ENCODE results near the gene MACROD2.

Gene MACROD2

GRCh38 chr20:14732343-14732742 lies 737.0 kb downstream of the MACROD2 start:
- no peak for DNase-seq
- no peaks in the 10 kb centered on the region for H3K36me3 Mint-ChIP-seq
- H3K4me3 Mint-ChIP-seq = no peak overlapping the region
- no peak overlapping the region for H3K27ac Mint-ChIP-seq
- peaks cover 9% of the 10 kb centered on the region for H3K9me3 Mint-ChIP-seq
- no peaks in the 10 kb centered on the region for H3K27me3 Mint-ChIP-seq
- CTCF ChIA-PET = no interaction called here
- H3K4me1 Mint-ChIP-seq = no peaks in the 10 kb centered on the region

- no peaks in the 10 kb centered on the region for H3K4me1 Mint-ChIP-seq
- H3K36me3 Mint-ChIP-seq = no peaks in the 10 kb centered on the region
- no peak overlapping the region for H3K27ac Mint-ChIP-seq
- H3K9me3 Mint-ChIP-seq = peaks cover 8% of the 10 kb centered on the region
- no peak overlapping the region for H3K4me3 Mint-ChIP-seq
- no peak for DNase-seq
- H3K27me3 Mint-ChIP-seq = no peaks in the 10 kb centered on the region
- CTCF ChIA-PET = no interaction called here
Measured at GRCh38 chr20:14732996-14733395, 737.7 kb downstream of the MACROD2 start.

- Mint-ChIP-seq H3K27me3 (no peaks in the 10 kb centered on the region), H3K4me1 (no peaks in the 10 kb centered on the region), H3K9me3 (peaks cover 7% of the 10 kb centered on the region), H3K27ac (no peak overlapping the region), H3K36me3 (no peaks in the 10 kb centered on the region), H3K4me3 (no peak overlapping the region)
- no peak for DNase-seq
- CTCF ChIA-PET = no interaction called here
Measured at GRCh38 chr20:14740380-14740779, 745.1 kb downstream of the MACROD2 start.

- Mint-ChIP-seq H3K27me3 (no peaks in the 10 kb centered on the region), H3K4me3 (no peak overlapping the region), H3K36me3 (no peaks in the 10 kb centered on the region), H3K27ac (no peak overlapping the region), H3K4me1 (no peaks in the 10 kb centered on the region), H3K9me3 (peaks cover 8% of the 10 kb centered on the region)
- CTCF ChIA-PET = no interaction called here
- no peak for DNase-seq
Measured at GRCh38 chr20:14741616-14742015, 746.3 kb downstream of the MACROD2 start.

GRCh38 chr20:14744723-14745122 lies 749.4 kb downstream of the MACROD2 start:
- Mint-ChIP-seq H3K9me3 (peaks cover 12% of the 10 kb centered on the region), H3K4me3 (no peak overlapping the region), H3K36me3 (no peaks in the 10 kb centered on the region), H3K27me3 (no peaks in the 10 kb centered on the region), H3K4me1 (no peaks in the 10 kb centered on the region), H3K27ac (no peak overlapping the region)
- DNase-seq = no peak
- CTCF ChIA-PET = no interaction called here

- DNase-seq = no peak
- H3K4me3 Mint-ChIP-seq = no peak overlapping the region
- H3K27ac Mint-ChIP-seq = no peak overlapping the region
- CTCF ChIA-PET = no interaction called here
- H3K27me3 Mint-ChIP-seq = no peaks in the 10 kb centered on the region
- H3K9me3 Mint-ChIP-seq = peaks cover 12% of the 10 kb centered on the region
- no peaks in the 10 kb centered on the region for H3K36me3 Mint-ChIP-seq
- no peaks in the 10 kb centered on the region for H3K4me1 Mint-ChIP-seq
Measured at GRCh38 chr20:14745830-14746229, 750.5 kb downstream of the MACROD2 start.

DNA sequence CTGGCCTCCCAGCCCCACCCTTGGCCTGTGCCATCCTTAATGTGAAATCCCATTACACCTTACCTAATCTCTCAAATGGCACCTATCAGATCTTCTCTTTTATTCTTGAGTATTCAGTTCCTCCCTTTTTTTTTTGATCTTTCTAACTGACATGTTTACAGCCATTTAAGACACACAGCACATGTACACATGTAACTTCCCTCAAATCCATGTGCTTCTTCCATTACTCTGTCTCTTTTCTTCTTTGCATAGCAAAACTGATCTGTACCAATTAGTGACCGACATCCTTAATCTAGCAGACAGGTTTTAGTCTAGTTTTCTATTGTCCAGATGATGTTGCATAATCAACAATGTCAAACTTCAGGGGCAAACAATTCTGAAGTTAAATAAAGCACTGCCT lies 755.9 kb downstream of the MACROD2 start:
- Mint-ChIP-seq H3K4me1 (no peaks in the 10 kb centered on the region), H3K27me3 (no peaks in the 10 kb centered on the region), H3K4me3 (no peak overlapping the region), H3K27ac (no peak overlapping the region), H3K36me3 (no peaks in the 10 kb centered on the region), H3K9me3 (peaks cover 5% of the 10 kb centered on the region)
- CTCF ChIA-PET = no interaction called here
- no peak for DNase-seq

- Mint-ChIP-seq H3K36me3 (no peaks in the 10 kb centered on the region), H3K4me3 (no peak overlapping the region), H3K27ac (no peak overlapping the region), H3K4me1 (no peaks in the 10 kb centered on the region), H3K27me3 (no peaks in the 10 kb centered on the region), H3K9me3 (peaks cover under 1% of the 10 kb centered on the region)
- CTCF ChIA-PET = no interaction called here
- no peak for DNase-seq
Measured at GRCh38 chr20:14757728-14758127, 762.4 kb downstream of the MACROD2 start.

- DNase-seq = no peak
- CTCF ChIA-PET = no interaction called here
- H3K27me3 Mint-ChIP-seq = no peaks in the 10 kb centered on the region
- H3K27ac Mint-ChIP-seq = no peak overlapping the region
- H3K9me3 Mint-ChIP-seq = peaks cover 5% of the 10 kb centered on the region
- no peaks in the 10 kb centered on the region for H3K36me3 Mint-ChIP-seq
- no peak overlapping the region for H3K4me3 Mint-ChIP-seq
- no peaks in the 10 kb centered on the region for H3K4me1 Mint-ChIP-seq
Measured at GRCh38 chr20:14758356-14758755, 763.0 kb downstream of the MACROD2 start.

- CTCF ChIA-PET = no interaction called here
- Mint-ChIP-seq H3K9me3 (peaks cover 7% of the 10 kb centered on the region), H3K27ac (no peak overlapping the region), H3K36me3 (no peaks in the 10 kb centered on the region), H3K4me3 (no peak overlapping the region), H3K27me3 (no peaks in the 10 kb centered on the region), H3K4me1 (no peaks in the 10 kb centered on the region)
- DNase-seq = no peak
Measured at GRCh38 chr20:14759979-14760378, 764.7 kb downstream of the MACROD2 start.

- Mint-ChIP-seq H3K4me1 (no peaks in the 10 kb centered on the region), H3K4me3 (no peak overlapping the region), H3K27ac (no peak overlapping the region), H3K9me3 (peaks cover 10% of the 10 kb centered on the region), H3K27me3 (no peaks in the 10 kb centered on the region), H3K36me3 (no peaks in the 10 kb centered on the region)
- CTCF ChIA-PET = no interaction called here
- no peak for DNase-seq
Measured at GRCh38 chr20:14761903-14762302, 766.6 kb downstream of the MACROD2 start.

DNA sequence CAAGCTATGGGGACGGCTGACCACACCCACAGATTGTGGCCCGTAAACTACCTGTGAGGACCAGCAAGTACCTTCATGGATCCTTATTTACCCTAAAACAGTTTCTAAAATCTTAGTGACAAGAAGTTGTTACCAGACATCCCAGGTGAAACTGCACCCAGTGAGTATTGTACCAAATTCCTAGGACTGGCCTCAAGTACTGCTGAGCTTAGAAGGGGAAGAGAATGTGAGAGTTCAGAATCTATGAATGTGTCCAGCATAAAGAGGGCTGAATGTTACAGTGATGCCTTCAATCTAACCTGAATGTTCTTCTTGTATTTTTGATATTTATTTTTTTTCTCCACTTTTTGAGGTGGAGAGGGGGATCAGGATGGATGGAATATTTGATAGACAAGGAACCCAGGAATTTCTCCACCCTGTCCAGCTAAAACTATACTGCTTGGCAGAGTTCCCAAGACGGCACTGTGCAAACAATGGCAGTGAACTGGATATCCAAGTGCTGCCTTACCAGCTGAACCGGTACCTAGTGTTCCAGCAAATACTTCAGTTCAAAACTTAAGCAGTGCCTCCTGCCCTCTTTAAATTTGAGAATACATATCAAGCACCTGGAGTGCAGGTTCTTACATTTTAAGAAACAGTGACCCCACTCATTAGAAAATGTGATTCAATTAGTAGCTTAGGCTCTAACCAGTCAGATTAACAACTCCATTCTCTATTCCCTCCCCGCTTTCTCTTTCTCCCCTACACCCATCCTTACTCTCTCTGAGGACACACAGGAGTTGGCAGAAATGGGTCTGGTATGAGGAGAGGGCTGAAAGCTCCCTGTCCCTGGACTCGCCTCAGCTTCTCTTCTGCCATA lies 769.4 kb downstream of the MACROD2 start:
- Mint-ChIP-seq H3K27ac (no peak overlapping the region), H3K9me3 (peaks cover 12% of the 10 kb centered on the region), H3K36me3 (no peaks in the 10 kb centered on the region), H3K4me3 (no peak overlapping the region), H3K27me3 (no peaks in the 10 kb centered on the region), H3K4me1 (no peaks in the 10 kb centered on the region)
- CTCF ChIA-PET = no interaction called here
- no peak for DNase-seq

- Mint-ChIP-seq H3K9me3 (peaks cover 12% of the 10 kb centered on the region), H3K4me1 (no peaks in the 10 kb centered on the region), H3K27ac (no peak overlapping the region), H3K36me3 (no peaks in the 10 kb centered on the region), H3K27me3 (no peaks in the 10 kb centered on the region), H3K4me3 (no peak overlapping the region)
- no peak for DNase-seq
- CTCF ChIA-PET = no interaction called here
Measured at GRCh38 chr20:14765370-14765701, 770.0 kb downstream of the MACROD2 start.

- CTCF ChIA-PET = no interaction called here
- peaks cover 13% of the 10 kb centered on the region for H3K9me3 Mint-ChIP-seq
- H3K27ac Mint-ChIP-seq = no peak overlapping the region
- H3K4me1 Mint-ChIP-seq = no peaks in the 10 kb centered on the region
- H3K27me3 Mint-ChIP-seq = no peaks in the 10 kb centered on the region
- no peak for DNase-seq
- H3K4me3 Mint-ChIP-seq = no peak overlapping the region
- H3K36me3 Mint-ChIP-seq = no peaks in the 10 kb centered on the region
Measured at GRCh38 chr20:14773486-14773885, 778.2 kb downstream of the MACROD2 start.

- Mint-ChIP-seq H3K27ac (no peak overlapping the region), H3K4me3 (no peak overlapping the region), H3K4me1 (no peaks in the 10 kb centered on the region), H3K27me3 (no peaks in the 10 kb centered on the region), H3K36me3 (no peaks in the 10 kb centered on the region), H3K9me3 (peaks cover 13% of the 10 kb centered on the region)
- CTCF ChIA-PET = no interaction called here
- no peak for DNase-seq
Measured at GRCh38 chr20:14775778-14776177, 780.5 kb downstream of the MACROD2 start.

DNA sequence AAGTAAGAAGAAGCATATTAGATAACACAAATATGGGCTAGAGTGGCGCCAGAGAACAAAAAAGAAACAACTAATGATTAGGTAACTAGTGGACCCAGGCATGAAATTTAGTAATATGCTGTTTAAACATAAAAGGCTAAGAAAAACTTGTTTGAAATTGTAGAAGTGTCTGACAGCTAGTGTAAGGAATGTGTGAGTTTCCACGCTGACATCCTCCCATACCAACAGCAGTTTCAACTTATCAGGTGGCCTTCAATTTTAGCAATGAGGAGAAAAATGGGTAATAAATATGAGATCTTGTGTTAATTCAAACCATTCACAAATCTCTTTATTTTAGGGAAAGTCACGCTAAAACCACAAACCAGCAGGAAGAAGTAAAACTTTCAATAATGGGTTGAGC lies 782.3 kb downstream of the MACROD2 start:
- Mint-ChIP-seq H3K9me3 (peaks cover 10% of the 10 kb centered on the region), H3K4me3 (no peak overlapping the region), H3K36me3 (no peaks in the 10 kb centered on the region), H3K27me3 (no peaks in the 10 kb centered on the region), H3K27ac (no peak overlapping the region), H3K4me1 (no peaks in the 10 kb centered on the region)
- no peak for DNase-seq
- CTCF ChIA-PET = no interaction called here

Measured in activated naive CD4-positive, alpha-beta T cell treated with anti-CD3 and anti-CD28 coated beads, Interleukin-2, amount 10 ng/mL, durations not matched to agents 7 days and 5 days (primary cell).